ENCODE measurements around the gene ZNF609. TPM values are rescaled to one million over a fixed set of nuclear protein-coding genes. Genes with fewer than 3 reads are reported as not detected.
A peak's percentile ranks its signal among the peaks of the same experiment; 100 is the strongest.

Gene ZNF609
- total and polyA plus RNA-seq, 10 of the 15 experiments (the other 5 are each of a cell fraction or from before 2014, with no cell fraction given): 5.1 to 35.3 (median 13.6) TPM

GRCh38 chr15:64697911-64698369 is 237.6 kb downstream of the ZNF609 start (continued):
- TF ChIP-seq ETV6 (conservative IDR thresholded peaks at IDR 0.05 in 1 of 2, IDR thresholded peaks at IDR 0.05 in 1 of 2; ENCODE audit: borderline replicate concordance in 1 of 2, low read depth in 1 of 2) (peak in 1 of 2 experiments; percentile 37; a peak in 1 of 4 replicates), CREM (IDR thresholded peaks at IDR 0.05; ENCODE audit: low read depth) (no peak), CBFB (IDR thresholded peaks at IDR 0.05; ENCODE audit: low read depth) (no peak), TCF3 (IDR thresholded peaks at IDR 0.05; ENCODE audit: borderline replicate concordance, insufficient read depth, low read depth, low read length) (no peak), KAT2A (conservative IDR thresholded peaks at IDR 0.05; ENCODE audit: control insufficient read depth, low read depth, low read length) (no peak), BACH1 (IDR thresholded peaks at IDR 0.05; ENCODE audit: borderline replicate concordance) (no peak), ESRRA (IDR thresholded peaks at IDR 0.05; ENCODE audit: low read length) (no peak), FOXK2 (IDR thresholded peaks at IDR 0.05) (no peak), TAF1 (IDR thresholded peaks at IDR 0.05; ENCODE audit: borderline replicate concordance, low read depth, low read length) (no peak), KLF5 (IDR thresholded peaks at IDR 0.05; ENCODE audit: partially characterized antibody) (no peak), CTCF (IDR thresholded peaks at IDR 0.05 in 2 of 3, conservative IDR thresholded peaks at IDR 0.05 in 1 of 3; ENCODE audit: control insufficient read depth in 2 of 3, extremely low read depth in 1 of 3, insufficient read depth in 1 of 3, low read depth in 3 of 3, low read length in 3 of 3) (no peak), HSF1 (IDR thresholded peaks at IDR 0.05; ENCODE audit: low read depth, low read length) (no peak), PRDM15 (CRISPR knock-in tag; IDR thresholded peaks at IDR 0.05) (no peak), NBN (IDR thresholded peaks at IDR 0.05) (no peak)
- TF ChIP-seq, protein P1, sequence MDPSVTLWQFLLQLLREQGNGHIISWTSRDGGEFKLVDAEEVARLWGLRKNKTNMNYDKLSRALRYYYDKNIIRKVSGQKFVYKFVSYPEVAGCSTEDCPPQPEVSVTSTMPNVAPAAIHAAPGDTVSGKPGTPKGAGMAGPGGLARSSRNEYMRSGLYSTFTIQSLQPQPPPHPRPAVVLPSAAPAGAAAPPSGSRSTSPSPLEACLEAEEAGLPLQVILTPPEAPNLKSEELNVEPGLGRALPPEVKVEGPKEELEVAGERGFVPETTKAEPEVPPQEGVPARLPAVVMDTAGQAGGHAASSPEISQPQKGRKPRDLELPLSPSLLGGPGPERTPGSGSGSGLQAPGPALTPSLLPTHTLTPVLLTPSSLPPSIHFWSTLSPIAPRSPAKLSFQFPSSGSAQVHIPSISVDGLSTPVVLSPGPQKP (IDR thresholded peaks at IDR 0.05; ENCODE audit: low read depth, low read length): no peak
- TF ChIP-seq, protein P2, sequence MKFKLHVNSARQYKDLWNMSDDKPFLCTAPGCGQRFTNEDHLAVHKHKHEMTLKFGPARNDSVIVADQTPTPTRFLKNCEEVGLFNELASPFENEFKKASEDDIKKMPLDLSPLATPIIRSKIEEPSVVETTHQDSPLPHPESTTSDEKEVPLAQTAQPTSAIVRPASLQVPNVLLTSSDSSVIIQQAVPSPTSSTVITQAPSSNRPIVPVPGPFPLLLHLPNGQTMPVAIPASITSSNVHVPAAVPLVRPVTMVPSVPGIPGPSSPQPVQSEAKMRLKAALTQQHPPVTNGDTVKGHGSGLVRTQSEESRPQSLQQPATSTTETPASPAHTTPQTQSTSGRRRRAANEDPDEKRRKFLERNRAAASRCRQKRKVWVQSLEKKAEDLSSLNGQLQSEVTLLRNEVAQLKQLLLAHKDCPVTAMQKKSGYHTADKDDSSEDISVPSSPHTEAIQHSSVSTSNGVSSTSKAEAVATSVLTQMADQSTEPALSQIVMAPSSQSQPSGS (IDR thresholded peaks at IDR 0.05; ENCODE audit: low read length): peak; percentile 62
